HepG2 (cell line): Measurements from ENCODE around the gene NOL12. TPM values are rescaled to one million over a fixed set of nuclear protein-coding genes. Genes with fewer than 3 reads are reported as not detected.

ENCODE experiments used
- ATF2 ChIP-seq: sonication (generic); formaldehyde crosslinking; IDR thresholded peaks from 2 replicates; pipeline ENCODE4 v1.4.0; 2020; ENCODE audit warnings: missing genetic modification reagents
- CCAR2 ChIP-seq: fragments of 200-400 bp; formaldehyde crosslinking; optimal IDR thresholded peaks from 2 replicates; pipeline ENCODE3; 2018; ENCODE audit warnings: low read depth, mild to moderate bottlenecking, low read length, moderate library complexity
- TBP ChIP-seq: sonication (generic); formaldehyde crosslinking; IDR thresholded peaks from 2 replicates; pipeline ENCODE4 v1.5.0; 2020; ENCODE audit warnings: missing genetic modification reagents
- ZBTB8A ChIP-seq: sonication (generic); formaldehyde crosslinking; IDR thresholded peaks from 2 replicates; pipeline ENCODE4 v1.4.0; 2020; ENCODE audit warnings: mild to moderate bottlenecking, low read depth, missing genetic modification reagents, borderline replicate concordance
- ZHX2 ChIP-seq, 2 experiments: sonication (generic) in 1 of 2; formaldehyde crosslinking in 1 of 2; IDR thresholded peaks; 2 replicates each; pipeline versions ENCODE4 v1.6.1 to v1.9.0; 2014 to 2022; ENCODE audit warnings: antibody characterized with exemption in 1 of 2, borderline replicate concordance in 1 of 2, inconsistent platforms in 1 of 2, low read depth in 1 of 2, missing genetic modification reagents in 1 of 2
- ZNF704 ChIP-seq: sonication (generic); formaldehyde crosslinking; IDR thresholded peaks from 2 replicates; pipeline ENCODE4 v1.8.1; 2023; ENCODE audit warnings: mild to moderate bottlenecking, inconsistent platforms, moderate library complexity, missing genetic modification reagents, borderline replicate concordance
- polyA plus RNA-seq, 8 experiments: library from polyadenylated mRNA; depleted of rRNA in 3 of 8; stranded (reverse) in 7 of 8; unstranded in 1 of 8; fragments of >200 nt; fragmentation: Illumina TruSeq in 4 of 8; extraction: Trizol in 4 of 8; gene quantifications; 2 replicates each; pipeline versions ENCODE4 v1.2.1 to v1.2.3, GENCODE V29; 2011 to 2016; ENCODE audit warnings: low read depth in 4 of 8, missing spikeins in 1 of 8, mixed read lengths in 1 of 8; ENCODE audit not compliant: insufficient read depth in 1 of 8
- total RNA-seq, 5 experiments: library from RNA; depleted of rRNA; stranded (reverse); fragments of >200 nt; fragmentation: Illumina TruSeq; extraction: Trizol; gene quantifications; 2 replicates each; pipeline ENCODE4 v1.2.3, GENCODE V29; 2016; ENCODE audit warnings: low read depth in 1 of 5

NOL12 gene
- total and polyA plus RNA-seq, 2 of the 13 experiments (the other 11 are each of a cell fraction or from before 2014, with no cell fraction given), result 14.3 to 31.4 TPM

- TF ChIP-seq ZHX2 (IDR thresholded peaks at IDR 0.05; ENCODE audit: low read depth) (0 out of 2 replicates have a peak, but pooled peaks have one; percentile 3), ZHX2 (CRISPR knock-in tag; IDR thresholded peaks at IDR 0.05; ENCODE audit: borderline replicate concordance) (no peak), ATF2 (no peak), CCAR2 (no peak), ZNF704 (no peak), TBP (CRISPR knock-in tag) (no peak), ZBTB8A (no peak)
These were observed 10.9 kb upstream of the NOL12 start, which contains the start of gene LGALS1 (continued) for GRCh38 chr22:37674951-37675929.
